NCI-H748 treated with DMSO at 0.1 percent for 48 hours (cell line): ENCODE data around the gene ZNF80.

Source experiments
- DNase-seq: peaks from one replicate; lab custom pipeline; 2025; lab: John Stamatoyannopoulos, UW

The ZNF80 gene

GRCh38 chr3:114219741-114220140 lies 17.6 kb downstream of the ZNF80 start:
- no peak for DNase-seq

- no peak for DNase-seq
Measured at GRCh38 chr3:114218578-114219185, 18.7 kb downstream of the ZNF80 start.

DNA sequence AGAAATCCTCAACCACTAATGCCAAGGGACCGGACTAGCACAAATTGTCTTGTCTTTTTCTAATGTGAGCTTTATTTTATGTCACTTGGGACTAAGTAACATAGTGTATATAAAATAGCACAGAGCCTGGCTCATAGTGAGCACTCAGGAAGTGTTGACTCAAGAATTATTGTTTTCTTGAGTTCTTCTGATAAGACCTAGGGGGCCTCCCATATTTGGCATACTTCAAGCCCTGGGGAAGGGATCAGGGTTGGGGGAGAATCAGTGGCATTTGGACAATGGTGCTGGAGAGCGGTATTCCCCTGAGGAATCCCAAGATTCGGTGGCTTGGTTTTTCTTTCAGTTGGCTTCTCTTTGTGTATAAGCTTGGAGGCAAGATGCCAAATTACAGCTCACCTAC lies 19.4 kb downstream of the ZNF80 start:
- no peak for DNase-seq

GRCh38 chr3:114217266-114217665 lies 20.1 kb downstream of the ZNF80 start:
- no peak for DNase-seq

GRCh38 chr3:114216186-114216970 lies 21.0 kb downstream of the ZNF80 start:
- DNase-seq, result no peak

GRCh38 chr3:114214542-114215341 lies 22.6 kb downstream of the ZNF80 start:
- DNase-seq, result no peak

- DNase-seq, result peak; percentile 9
Measured at GRCh38 chr3:114213627-114214541, 23.5 kb downstream of the ZNF80 start.

DNA sequence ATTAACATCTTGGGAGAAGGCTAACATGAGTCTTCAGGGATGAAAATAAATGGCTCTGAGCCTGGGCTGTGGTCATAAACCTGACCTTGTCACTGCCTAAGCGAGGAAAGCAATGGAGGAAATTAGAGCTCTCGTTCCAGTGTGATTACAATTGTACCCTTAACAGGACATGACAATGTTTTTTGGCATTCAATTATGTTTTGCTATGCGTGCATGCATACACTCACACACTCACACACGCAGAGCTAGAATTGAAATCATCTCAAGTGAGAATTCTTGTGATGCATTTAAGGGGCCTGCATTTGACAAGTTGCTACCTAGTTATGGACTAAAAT lies 24.1 kb downstream of the ZNF80 start:
- DNase-seq, result no peak

- DNase-seq, result no peak
Measured at GRCh38 chr3:114212646-114213045, 24.7 kb downstream of the ZNF80 start.

DNA sequence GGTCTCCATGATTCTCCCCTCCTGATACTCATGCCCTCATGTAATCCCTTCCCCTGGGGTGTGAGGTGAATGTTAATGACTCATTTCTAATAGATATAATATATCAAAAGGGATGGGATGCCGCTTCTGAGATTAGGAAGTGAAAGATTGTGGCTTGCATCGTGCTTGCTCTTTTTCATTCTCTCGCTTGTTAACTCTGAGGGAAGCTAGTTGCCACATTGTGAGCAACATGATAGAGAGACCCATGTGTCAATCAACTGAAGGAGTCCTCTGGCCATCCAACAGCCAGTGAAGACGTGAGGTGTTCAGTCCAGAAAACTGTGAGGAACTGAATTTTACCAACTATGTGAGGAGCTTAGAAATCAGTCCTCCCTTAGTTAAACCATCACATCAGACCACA lies 29.6 kb downstream of the ZNF80 start:
- no peak for DNase-seq

- no peak for DNase-seq
Measured at GRCh38 chr3:114206342-114206741, 31.0 kb downstream of the ZNF80 start.

- no peak for DNase-seq
Measured at GRCh38 chr3:114205541-114205940, 31.8 kb downstream of the ZNF80 start.

DNA sequence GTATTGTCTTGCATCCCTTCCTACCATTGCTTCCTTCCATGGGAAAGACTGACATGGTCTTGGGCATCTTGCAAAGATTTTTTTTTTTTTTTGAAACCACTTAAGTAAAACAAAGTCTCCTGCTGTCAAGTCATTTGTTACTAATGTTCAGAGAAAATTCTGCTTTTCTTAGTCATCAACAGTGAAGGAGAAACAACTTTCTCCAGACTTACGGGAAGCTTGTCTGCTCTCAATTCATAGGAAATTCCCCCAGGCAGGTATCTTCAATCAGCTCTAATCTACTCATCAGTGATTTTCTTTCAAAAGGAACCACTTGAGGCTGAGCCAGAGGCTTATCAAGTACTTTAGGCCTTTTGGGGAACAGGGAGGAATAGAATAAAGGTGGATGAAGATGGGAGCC lies 42.6 kb downstream of the ZNF80 start:
- no peak for DNase-seq

DNA sequence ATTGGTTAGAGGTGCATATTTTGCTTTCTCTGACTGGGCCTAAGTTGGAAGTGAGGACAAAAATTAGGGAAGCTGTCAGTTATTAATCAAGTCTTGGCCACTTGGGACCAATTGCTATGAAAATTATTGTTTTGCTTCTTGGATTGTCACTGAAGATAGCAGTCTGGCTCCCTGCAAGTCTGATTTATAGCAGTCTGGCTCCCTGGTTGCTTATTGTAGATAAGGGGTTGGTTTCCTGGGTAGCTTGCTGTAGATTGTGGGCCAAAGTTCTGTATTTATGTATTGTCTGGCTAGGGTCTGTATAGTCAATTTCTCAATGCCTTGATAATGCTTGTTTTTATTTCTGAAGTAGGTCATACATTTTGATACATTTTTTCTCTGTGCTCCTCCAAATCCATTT lies 45.2 kb downstream of the ZNF80 start:
- no peak for DNase-seq

DNA sequence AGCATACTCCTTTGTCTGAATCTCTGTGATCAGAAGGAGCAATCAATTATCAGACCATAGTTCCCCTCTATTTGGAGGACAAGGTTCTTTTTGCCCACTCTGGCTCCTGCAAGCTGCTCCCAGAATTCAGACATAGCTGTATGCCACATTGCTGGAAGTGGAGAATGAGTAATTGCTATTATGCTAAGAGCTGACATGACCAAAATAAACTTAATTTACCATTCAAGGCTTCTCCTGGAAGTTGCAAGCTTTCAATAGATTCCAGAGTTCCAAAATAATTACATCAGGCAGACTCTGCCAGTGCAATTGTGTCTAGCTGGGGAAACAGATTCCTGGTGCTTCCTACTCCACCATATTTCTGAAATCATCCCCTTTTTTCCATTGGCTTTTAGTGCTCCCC lies 50.9 kb downstream of the ZNF80 start:
- no peak for DNase-seq
